Tibial artery (tissue), 4 donors: Measurements from ENCODE around the gene LYRM2.

Experiments used
- DNase-seq, 2 donors: peaks; one replicate each; pipeline ENCODE4 v3.0.0-alpha.2; 2019
- H3K27ac ChIP-seq, 2 donors: fragments of 200-600 bp; sonication (generic) in 1 of 2; 1 replicate in 1 of 2; 2 replicates in 1 of 2; pipeline ENCODE4 v1.5.1; 2018 to 2019; ENCODE audit warnings: mild to moderate bottlenecking in 1 of 2
- H3K27me3 ChIP-seq, 2 donors: fragments of 200-600 bp; sonication (generic) in 1 of 2; one replicate each; pipeline versions ENCODE4 v1.5.1 to v1.6.0; 2016 to 2019
- H3K36me3 ChIP-seq, 3 donors: fragments of 200-600 bp; sonication (generic) in 2 of 3; one replicate each; pipeline ENCODE4 v1.5.1; 2016 to 2019; ENCODE audit warnings: mild to moderate bottlenecking in 2 of 3
- H3K4me1 ChIP-seq, 4 donors: fragments of 200-600 bp; sonication (generic) in 2 of 4; 1 replicate in 3 of 4; 2 replicates in 1 of 4; pipeline ENCODE4 v1.5.1; 2016 to 2019
- H3K4me3 ChIP-seq, 2 donors: fragments of 200-600 bp; sonication (generic) in 1 of 2; 1 replicate in 1 of 2; 2 replicates in 1 of 2; pipeline ENCODE4 v1.5.1; 2018 to 2019; ENCODE audit warnings: mild to moderate bottlenecking in 2 of 2
- H3K9me3 ChIP-seq, 3 donors: fragments of 200-600 bp; sonication (generic) in 1 of 3; one replicate each; pipeline ENCODE4 v1.5.1; 2016 to 2019
- CTCF ChIP-seq, 2 experiments: fragments of 200-600 bp in 1 of 2; fragments of 450-650 bp in 1 of 2; IDR thresholded peaks; one replicate each; pipeline ENCODE4 v1.5.1; 2017 to 2019; ENCODE audit warnings: antibody characterized with exemption in 2 of 2, mild to moderate bottlenecking in 1 of 2, moderate library complexity in 1 of 2
- intact Hi-C: fragments of 100-400 bp; cut with DNase I; formaldehyde crosslinking; loops from one replicate; pipeline ENCODE4 v1.15.0; 2023; ENCODE audit warnings: low total_unique reads

Gene LYRM2

GRCh38 chr6:89527634-89528033 lies 110.9 kb downstream of the LYRM2 start:
- no peak overlapping the region for H3K27ac ChIP-seq
- intact Hi-C loops: no loop called here
- no peaks in the 10 kb centered on the region for H3K9me3 ChIP-seq
- peaks cover 0 to 47% (median 8%) of the 10 kb centered on the region in 4 donors for H3K4me1 ChIP-seq
- no peak for TF ChIP-seq CTCF (IDR thresholded peaks at IDR 0.05)
- no peaks in the 10 kb centered on the region for H3K27me3 ChIP-seq
- no peaks in the 10 kb centered on the region for H3K36me3 ChIP-seq
- DNase-seq: no peak
- no peak overlapping the region for H3K4me3 ChIP-seq

GRCh38 chr6:89526563-89526869 lies 112.0 kb downstream of the LYRM2 start:
- no peak for DNase-seq
- H3K4me3 ChIP-seq: no peak overlapping the region
- no peaks in the 10 kb centered on the region for H3K36me3 ChIP-seq
- H3K27me3 ChIP-seq: no peaks in the 10 kb centered on the region
- no peak for TF ChIP-seq CTCF (IDR thresholded peaks at IDR 0.05)
- peak overlapping the region; percentile 35 to 50 for H3K27ac ChIP-seq
- intact Hi-C loops: no loop called here
- no peaks in the 10 kb centered on the region for H3K9me3 ChIP-seq
- peaks cover 0 to 53% (median 8%) of the 10 kb centered on the region in 4 donors for H3K4me1 ChIP-seq

GRCh38 chr6:89525786-89526562 lies 112.6 kb downstream of the LYRM2 start:
- H3K4me3 ChIP-seq: no peak overlapping the region
- no peak for DNase-seq
- H3K4me1 ChIP-seq: peaks cover 0 to 56% (median 8%) of the 10 kb centered on the region in 4 donors
- intact Hi-C loops: no loop called here
- TF ChIP-seq CTCF (IDR thresholded peaks at IDR 0.05): no peak
- no peaks in the 10 kb centered on the region for H3K27me3 ChIP-seq
- peak overlapping the region; percentile 35 to 50 for H3K27ac ChIP-seq
- H3K36me3 ChIP-seq: no peaks in the 10 kb centered on the region
- no peaks in the 10 kb centered on the region for H3K9me3 ChIP-seq

GRCh38 chr6:89522778-89523177 lies 115.8 kb downstream of the LYRM2 start:
- peaks cover 0 to 57% (median 8%) of the 10 kb centered on the region in 4 donors for H3K4me1 ChIP-seq
- no peak for DNase-seq
- no peak for TF ChIP-seq CTCF (IDR thresholded peaks at IDR 0.05)
- intact Hi-C loops: no loop called here
- H3K27me3 ChIP-seq: no peaks in the 10 kb centered on the region
- no peaks in the 10 kb centered on the region for H3K36me3 ChIP-seq
- no peak overlapping the region for H3K4me3 ChIP-seq
- H3K9me3 ChIP-seq: no peaks in the 10 kb centered on the region
- H3K27ac ChIP-seq: no peak overlapping the region

GRCh38 chr6:89520736-89521135 lies 117.8 kb downstream of the LYRM2 start:
- Histone ChIP-seq H3K4me1 (peaks cover 0 to 37% (median 3%) of the 10 kb centered on the region in 4 donors), H3K4me3 (no peak overlapping the region), H3K27me3 (no peaks in the 10 kb centered on the region), H3K27ac (no peak overlapping the region), H3K9me3 (no peaks in the 10 kb centered on the region), H3K36me3 (no peaks in the 10 kb centered on the region)
- intact Hi-C loops: no loop called here
- no peak for TF ChIP-seq CTCF (IDR thresholded peaks at IDR 0.05)
- DNase-seq: no peak
